H9 (cell line): ENCODE measurements around the gene TTC32. TPM values are rescaled to one million over a fixed set of nuclear protein-coding genes. Genes with fewer than 3 reads are reported as not detected.
A peak's percentile ranks its signal among the peaks of the same experiment; 100 is the strongest.
"Not testable (repeated sequence)": the region's sequence is repeated elsewhere in the genome, so short reads cannot be mapped to it uniquely, and the experiment has no call there.

Experiments
- DNase-seq: peaks from one replicate; pipeline ENCODE4 v3.0.0-alpha.2; 2017
- H2AFZ ChIP-seq: one replicate; pipeline ENCODE4 v1.6.1; 2013; ENCODE audit warnings: mild to moderate bottlenecking, low read length, control low read depth, moderate library complexity
- H2AK5ac ChIP-seq: 2 replicates; pipeline ENCODE4 v1.6.1; 2013; ENCODE audit warnings: low read length, control low read depth, mixed read lengths; ENCODE audit not compliant: insufficient read length
- H2BK120ac ChIP-seq: one replicate; pipeline ENCODE4 v1.6.1; 2013; ENCODE audit warnings: low read depth, mild to moderate bottlenecking, low read length, control low read depth, inconsistent platforms; ENCODE audit not compliant: poor library complexity, severe bottlenecking
- H2BK12ac ChIP-seq: 2 replicates; pipeline ENCODE4 v1.6.1; 2013; ENCODE audit warnings: low read length, control low read depth, mixed read lengths, low read depth; ENCODE audit not compliant: insufficient read length
- H2BK15ac ChIP-seq: 2 replicates; pipeline ENCODE4 v1.6.1; 2013; ENCODE audit warnings: low read depth, low read length, control low read depth
- H2BK20ac ChIP-seq: one replicate; pipeline ENCODE4 v1.6.1; 2013; ENCODE audit warnings: low read depth, mild to moderate bottlenecking, low read length, control low read depth, inconsistent platforms; ENCODE audit not compliant: poor library complexity, severe bottlenecking
- H2BK5ac ChIP-seq: 2 replicates; pipeline ENCODE4 v1.6.1; 2013; ENCODE audit warnings: low read length, control low read depth, mixed read lengths; ENCODE audit not compliant: insufficient read length
- H3K14ac ChIP-seq: 2 replicates; pipeline ENCODE4 v1.6.1; 2013; ENCODE audit warnings: low read length, control low read depth; ENCODE audit not compliant: insufficient read depth
- H3K18ac ChIP-seq: 2 replicates; pipeline ENCODE4 v1.6.1; 2013; ENCODE audit warnings: low read depth, mild to moderate bottlenecking, mixed read lengths, low read length, control low read depth; ENCODE audit not compliant: insufficient read length
- H3K23ac ChIP-seq: 2 replicates; pipeline ENCODE4 v1.6.1; 2013; ENCODE audit warnings: low read length, control low read depth, mixed read lengths, low read depth; ENCODE audit not compliant: insufficient read length
- H3K23me2 ChIP-seq: 2 replicates; pipeline ENCODE4 v1.6.1; 2013; ENCODE audit warnings: low read depth, mild to moderate bottlenecking, mixed read lengths, low read length, control low read depth; ENCODE audit not compliant: insufficient read length, poor library complexity, severe bottlenecking
- H3K27ac ChIP-seq: 2 replicates; pipeline ENCODE4 v1.5.1; 2013; ENCODE audit warnings: low read length, control low read depth, mixed read lengths, low read depth; ENCODE audit not compliant: insufficient read length
- H3K27me3 ChIP-seq: 2 replicates; pipeline ENCODE4 v1.6.1; 2013; ENCODE audit warnings: low read length, control low read depth, inconsistent platforms; ENCODE audit not compliant: insufficient read depth
- H3K4ac ChIP-seq: 2 replicates; pipeline ENCODE4 v1.6.1; 2013; ENCODE audit warnings: low read depth, mild to moderate bottlenecking, control low read depth, inconsistent platforms, low read length, moderate library complexity
- H3K4me1 ChIP-seq: 2 replicates; pipeline ENCODE4 v1.6.1; 2013; ENCODE audit warnings: low read length, control low read depth, inconsistent platforms; ENCODE audit not compliant: insufficient read depth
- H3K4me2 ChIP-seq: 2 replicates; pipeline ENCODE4 v1.6.1; 2013; ENCODE audit warnings: low read length, control low read depth, mixed read lengths; ENCODE audit not compliant: insufficient read length, insufficient read depth
- H3K56ac ChIP-seq: 2 replicates; pipeline ENCODE4 v1.6.1; 2013; ENCODE audit warnings: low read depth, mild to moderate bottlenecking, mixed read lengths, low read length, control low read depth; ENCODE audit not compliant: insufficient read length
- H3K79me1 ChIP-seq: 2 replicates; pipeline ENCODE4 v1.6.1; 2013; ENCODE audit warnings: low read depth, mild to moderate bottlenecking, moderate library complexity, low read length, control low read depth, inconsistent platforms; ENCODE audit not compliant: insufficient read depth, poor library complexity, severe bottlenecking
- H3K79me2 ChIP-seq: 2 replicates; pipeline ENCODE4 v1.6.1; 2013; ENCODE audit warnings: low read length, control low read depth, inconsistent platforms; ENCODE audit not compliant: insufficient read depth
- H3K9ac ChIP-seq: 2 replicates; pipeline ENCODE4 v1.6.1; 2013; ENCODE audit warnings: low read length, control low read depth, mixed read lengths; ENCODE audit not compliant: insufficient read length; ENCODE audit errors: extremely low read depth
- H3K9me3 ChIP-seq: one replicate; pipeline ENCODE4 v1.6.1; 2013; ENCODE audit warnings: low read depth, low read length, inconsistent platforms; ENCODE audit not compliant: control insufficient read depth
- H3T11ph ChIP-seq: one replicate; pipeline ENCODE4 v1.6.1; 2013; ENCODE audit warnings: mild to moderate bottlenecking, low read length, control low read depth, inconsistent platforms
- H4K20me1 ChIP-seq: one replicate; pipeline ENCODE4 v1.6.1; 2013; ENCODE audit not compliant: control insufficient read depth, insufficient read length, insufficient read depth
- H4K5ac ChIP-seq: 2 replicates; pipeline ENCODE4 v1.6.1; 2013; ENCODE audit warnings: low read depth, mild to moderate bottlenecking, mixed read lengths, low read length, control low read depth; ENCODE audit not compliant: insufficient read length
- H4K8ac ChIP-seq: replicated peaks from 2 replicates; pipeline ENCODE4 v1.6.1; 2013; ENCODE audit warnings: low read length, control low read depth, mixed read lengths, low read depth; ENCODE audit not compliant: insufficient read length
- H4K91ac ChIP-seq: 2 replicates; pipeline ENCODE4 v1.6.1; 2013; ENCODE audit warnings: low read depth, mild to moderate bottlenecking, moderate library complexity, mixed read lengths, low read length, control low read depth; ENCODE audit not compliant: insufficient read length
- H3K27ac Mint-ChIP-seq, 3 experiments: 2 replicates in 2 of 3; 3 replicates in 1 of 3; pipeline ENCODE4 v1.8.0; 2020 to 2021; ENCODE audit warnings: mixed read lengths in 3 of 3, mild to moderate bottlenecking in 1 of 3, moderate library complexity in 1 of 3
- H3K27me3 Mint-ChIP-seq: 2 replicates; pipeline ENCODE4 v1.8.0; 2021; ENCODE audit warnings: low read depth, mild to moderate bottlenecking, moderate library complexity, mixed read lengths
- H3K36me3 Mint-ChIP-seq, 3 experiments: 2 replicates in 2 of 3; 3 replicates in 1 of 3; pipeline ENCODE4 v1.8.0; 2020 to 2021; ENCODE audit warnings: low read depth in 3 of 3, mixed read lengths in 3 of 3; ENCODE audit not compliant: insufficient read depth in 1 of 3
- H3K4me1 Mint-ChIP-seq, 2 experiments: 2 replicates each; pipeline ENCODE4 v1.8.0; 2020; ENCODE audit warnings: mixed read lengths in 2 of 2
- H3K4me3 Mint-ChIP-seq, 2 experiments: 2 replicates in 1 of 2; 3 replicates in 1 of 2; pipeline ENCODE4 v1.8.0; 2020 to 2021; ENCODE audit warnings: mild to moderate bottlenecking in 2 of 2, mixed read lengths in 2 of 2, moderate library complexity in 1 of 2
- H3K9me3 Mint-ChIP-seq, 2 experiments: 2 replicates in 1 of 2; 3 replicates in 1 of 2; pipeline ENCODE4 v1.8.0; 2020; ENCODE audit warnings: mild to moderate bottlenecking in 2 of 2, mixed read lengths in 2 of 2, moderate library complexity in 1 of 2
- whole genome bisulfite sequencing: extraction: QIAGEN DNeasy Blood & Tissue Kit; methylation state at CpG from one replicate; pipeline ENCODE4 v1.1.7; 2013; ENCODE audit warnings: missing lambda C conversion rate, low lambda C conversion rate, mixed read lengths; ENCODE audit not compliant: insufficient read length; ENCODE audit errors: extremely low coverage; 5-methylcytosine and 5-hydroxymethylcytosine counted together
- total RNA-seq: library from RNA; stranded (reverse); gene quantifications from 2 replicates; pipeline ENCODE4 v1.2.1, GENCODE V29; 2021
- TF ChIP-seq, protein P1 (sequence below): fragments of 200-600 bp; sonication (generic); conservative IDR thresholded peaks from 3 replicates; pipeline ENCODE4 v1.8.0; 2021; ENCODE audit warnings: antibody characterized with exemption, mild to moderate bottlenecking

The TTC32 gene
- total RNA-seq, 1 experiment from 2014 or later: 8.9 TPM

DNA sequence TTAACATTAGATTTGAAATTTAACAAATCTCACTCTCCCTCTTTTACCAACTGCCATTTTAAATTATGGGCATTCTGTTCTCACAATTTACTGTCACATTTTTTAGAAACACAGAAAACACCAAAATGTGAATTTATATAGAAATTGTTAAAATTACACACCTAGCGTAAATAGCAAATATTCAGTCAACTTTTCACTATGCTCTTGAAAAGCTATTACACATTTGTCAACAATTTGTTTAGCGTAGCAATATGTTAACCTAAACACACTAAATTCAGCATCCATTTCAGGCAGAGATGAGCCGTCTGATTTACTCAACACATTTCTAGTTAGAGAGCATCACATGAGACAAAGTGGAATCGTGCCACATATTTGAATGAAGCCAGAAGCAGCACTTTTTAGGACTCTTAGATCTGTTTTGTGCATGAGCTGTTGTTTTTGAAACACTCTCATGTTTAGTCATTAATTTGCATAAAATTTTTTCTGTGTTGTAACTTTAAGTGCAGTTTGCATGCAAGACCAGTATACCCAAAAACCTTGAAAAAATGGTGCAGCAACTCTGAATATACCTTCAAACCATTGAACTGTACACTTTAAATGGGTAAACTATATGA is 8.2 kb downstream of the TTC32 start:
- H3K9me3 ChIP-seq: no peaks in the 10 kb centered on the region
- DNase-seq: no peak
- H3K23me2 ChIP-seq: no peaks in the 10 kb centered on the region
- no peaks in the 10 kb centered on the region for H4K20me1 ChIP-seq
- H3K4me1 ChIP-seq: no peaks in the 10 kb centered on the region
- no peaks in the 10 kb centered on the region for H3K27me3 ChIP-seq
- no peak overlapping the region for H2BK12ac ChIP-seq
- no peak overlapping the region for H3K27ac ChIP-seq
- no peak overlapping the region for H4K8ac ChIP-seq
- H3K56ac ChIP-seq: no peak overlapping the region
- H3K4me1 Mint-ChIP-seq: peaks cover 7 to 11% of the 10 kb centered on the region in 2 experiments
- TF ChIP-seq, protein P1, sequence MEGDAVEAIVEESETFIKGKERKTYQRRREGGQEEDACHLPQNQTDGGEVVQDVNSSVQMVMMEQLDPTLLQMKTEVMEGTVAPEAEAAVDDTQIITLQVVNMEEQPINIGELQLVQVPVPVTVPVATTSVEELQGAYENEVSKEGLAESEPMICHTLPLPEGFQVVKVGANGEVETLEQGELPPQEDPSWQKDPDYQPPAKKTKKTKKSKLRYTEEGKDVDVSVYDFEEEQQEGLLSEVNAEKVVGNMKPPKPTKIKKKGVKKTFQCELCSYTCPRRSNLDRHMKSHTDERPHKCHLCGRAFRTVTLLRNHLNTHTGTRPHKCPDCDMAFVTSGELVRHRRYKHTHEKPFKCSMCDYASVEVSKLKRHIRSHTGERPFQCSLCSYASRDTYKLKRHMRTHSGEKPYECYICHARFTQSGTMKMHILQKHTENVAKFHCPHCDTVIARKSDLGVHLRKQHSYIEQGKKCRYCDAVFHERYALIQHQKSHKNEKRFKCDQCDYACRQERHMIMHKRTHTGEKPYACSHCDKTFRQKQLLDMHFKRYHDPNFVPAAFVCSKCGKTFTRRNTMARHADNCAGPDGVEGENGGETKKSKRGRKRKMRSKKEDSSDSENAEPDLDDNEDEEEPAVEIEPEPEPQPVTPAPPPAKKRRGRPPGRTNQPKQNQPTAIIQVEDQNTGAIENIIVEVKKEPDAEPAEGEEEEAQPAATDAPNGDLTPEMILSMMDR: no peak
- H3K4me3 Mint-ChIP-seq: no peak overlapping the region
- no CpG with 5 or more reads among the region's 4 CpGs for WGBS
- H3K9ac ChIP-seq: no peak overlapping the region
- no peak overlapping the region for H3K23ac ChIP-seq
- H3K36me3 Mint-ChIP-seq: no peaks in the 10 kb centered on the region; a peak in 1 of 7 replicates
- H3K79me1 ChIP-seq: peaks cover 2% of the 10 kb centered on the region
- no peak overlapping the region for H3K14ac ChIP-seq
- no peaks in the 10 kb centered on the region for H3K79me2 ChIP-seq
- H3K27me3 Mint-ChIP-seq: no peaks in the 10 kb centered on the region
- H2AK5ac ChIP-seq: no peak overlapping the region
- H3K9me3 Mint-ChIP-seq: no peaks in the 10 kb centered on the region
- no peak overlapping the region for H3K27ac Mint-ChIP-seq
- no peak overlapping the region for H3K4ac ChIP-seq
- no peak overlapping the region for H3T11ph ChIP-seq
- H2AFZ ChIP-seq: no peak overlapping the region
- no peak overlapping the region for H3K18ac ChIP-seq
- no peak overlapping the region for H2BK20ac ChIP-seq
- H2BK15ac ChIP-seq: no peak overlapping the region
- H2BK5ac ChIP-seq: no peak overlapping the region
- H4K91ac ChIP-seq: no peak overlapping the region
- H2BK120ac ChIP-seq: no peak overlapping the region
- no peak overlapping the region for H3K4me2 ChIP-seq
- H4K5ac ChIP-seq: no peak overlapping the region

DNA sequence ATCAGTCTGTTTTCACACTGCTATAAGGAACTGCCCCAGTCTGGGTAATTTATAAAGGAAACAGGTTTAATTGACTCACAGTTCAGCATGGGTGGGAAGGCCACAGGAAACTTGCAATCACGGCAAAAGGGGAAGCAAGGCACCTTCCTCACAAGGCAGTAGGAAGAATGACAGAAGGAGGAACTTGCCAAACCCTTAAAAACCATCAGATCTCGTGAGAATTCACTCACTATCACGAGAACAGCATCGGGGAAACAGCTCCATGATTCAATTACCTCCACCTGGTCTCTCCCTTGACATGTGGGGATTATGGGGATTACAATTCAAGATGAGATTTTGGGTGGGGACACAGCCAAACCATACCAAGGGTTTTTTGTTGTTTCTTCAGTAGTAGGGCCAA is 9.8 kb downstream of the TTC32 start:
- H3K9me3 Mint-ChIP-seq, H2AFZ ChIP-seq, H3K9ac ChIP-seq, H3K23ac ChIP-seq, H3K14ac ChIP-seq, H3K27me3 ChIP-seq, H3K18ac ChIP-seq, H2AK5ac ChIP-seq, H3K27me3 Mint-ChIP-seq, H2BK12ac ChIP-seq, DNase-seq, H4K91ac ChIP-seq, H3K36me3 Mint-ChIP-seq, H2BK15ac ChIP-seq, H3K4me2 ChIP-seq, H3K79me1 ChIP-seq, H3K79me2 ChIP-seq, H2BK120ac ChIP-seq, H3K9me3 ChIP-seq, H2BK5ac ChIP-seq, H3K56ac ChIP-seq, H4K20me1 ChIP-seq, H3K4me1 ChIP-seq, H2BK20ac ChIP-seq, H3K4ac ChIP-seq, H3K4me3 Mint-ChIP-seq, H3T11ph ChIP-seq, H3K27ac ChIP-seq, H3K23me2 ChIP-seq, H4K5ac ChIP-seq, H4K8ac ChIP-seq: not testable (repeated sequence)
- H3K4me1 Mint-ChIP-seq: peaks cover 7 to 11% of the 10 kb centered on the region in 2 experiments
- no CpG with 5 or more reads among the region's 4 CpGs for WGBS
- peak overlapping the region in 1 of 3 experiments; percentile 4; a peak in 1 of 7 replicates for H3K27ac Mint-ChIP-seq
